Caco-2 (cell line): ENCODE results near the gene CNOT2. TPM values are rescaled to one million over a fixed set of nuclear protein-coding genes. Genes with fewer than 3 reads are reported as not detected.

Experiments used
- BruUV-seq: library from RNA; stranded (reverse); fragments of 400-500 nt; replicated peaks from 2 replicates; lab custom pipeline; 2021; lab: Mats Ljungman, UMichigan
- CTCF ChIA-PET: fragments of 300-600 bp; sonication (Branson Sonifier 250); formaldehyde crosslinking; loops from one replicate; lab custom pipeline; 2022; ENCODE audit warnings: antibody characterized with exemption; lab: Charles Lee
- POLR2A ChIA-PET: fragments of 300-600 bp; sonication (Branson Sonifier 250); formaldehyde crosslinking; loops from one replicate; lab custom pipeline; 2022; ENCODE audit warnings: antibody characterized with exemption; lab: Charles Lee
- DNase-seq, 2 experiments: peaks; one replicate each; pipeline versions ENCODE4 v3.0.0 to v3.0.0-alpha.2; 2020 to 2022
- H3K27me3 ChIP-seq: replicated peaks from 2 replicates; pipeline ENCODE4 v1.6.0; 2011; ENCODE audit warnings: low read length; ENCODE audit not compliant: control insufficient read depth, insufficient read depth
- H3K36me3 ChIP-seq: 2 replicates; pipeline ENCODE4 v1.5.1; 2011; ENCODE audit warnings: low read length; ENCODE audit not compliant: control insufficient read depth, insufficient read depth
- H3K4me1 ChIP-seq: fragments of 250-450 bp; sonication (Bioruptor Pico); 2 replicates; pipeline ENCODE4 v1.5.1; 2020; ENCODE audit warnings: mild to moderate bottlenecking
- H3K4me3 ChIP-seq: 2 replicates; pipeline ENCODE4 v1.5.1; 2011; ENCODE audit warnings: low read depth, mild to moderate bottlenecking, control low read depth, low read length
- H3K9me3 ChIP-seq: fragments of 250-450 bp; sonication (Bioruptor Pico); 2 replicates; pipeline ENCODE4 v1.5.1; 2020; ENCODE audit warnings: mild to moderate bottlenecking, moderate library complexity
- H3K27ac Mint-ChIP-seq: one replicate; pipeline ENCODE4 v1.8.0; 2022; ENCODE audit warnings: mixed read lengths; ENCODE audit not compliant: unreplicated experiment
- H3K27me3 Mint-ChIP-seq: one replicate; pipeline ENCODE4 v1.8.0; 2022; ENCODE audit warnings: mixed read lengths; ENCODE audit not compliant: insufficient read depth, unreplicated experiment
- H3K36me3 Mint-ChIP-seq: one replicate; pipeline ENCODE4 v1.8.0; 2022; ENCODE audit warnings: mild to moderate bottlenecking, mixed read lengths; ENCODE audit not compliant: insufficient read depth, unreplicated experiment
- H3K4me1 Mint-ChIP-seq: one replicate; pipeline ENCODE4 v1.8.0; 2022; ENCODE audit warnings: low read depth, mixed read lengths; ENCODE audit not compliant: unreplicated experiment
- H3K4me3 Mint-ChIP-seq: one replicate; pipeline ENCODE4 v1.8.0; 2022; ENCODE audit warnings: mild to moderate bottlenecking, moderate library complexity, mixed read lengths; ENCODE audit not compliant: unreplicated experiment
- H3K9me3 Mint-ChIP-seq: one replicate; pipeline ENCODE4 v1.8.0; 2022; ENCODE audit warnings: mixed read lengths; ENCODE audit not compliant: unreplicated experiment
- intact Hi-C: fragments of 100-400 bp; cut with micrococcal nuclease; formaldehyde crosslinking; loops from one replicate; pipeline ENCODE4 v1.10.0; 2022; ENCODE audit not compliant: unreplicated experiment
- total RNA-seq: library from RNA; stranded (reverse); gene quantifications from 2 replicates; pipeline ENCODE4 v1.2.3, GENCODE V29; 2022
- TF ChIP-seq, protein P1 (sequence below), 2 experiments: fragments of 200-600 bp in 1 of 2; IDR thresholded peaks; 1 replicate in 1 of 2; 2 replicates in 1 of 2; pipeline versions ENCODE4 v1.5.1 to v1.8.0; 2011 to 2022; ENCODE audit warnings: antibody characterized with exemption in 1 of 2, control low read depth in 1 of 2, inconsistent platforms in 1 of 2, low read depth in 1 of 2, low read length in 1 of 2, mild to moderate bottlenecking in 1 of 2, moderate library complexity in 1 of 2; ENCODE audit not compliant: insufficient read depth in 1 of 2, severe bottlenecking in 1 of 2, unreplicated experiment in 1 of 2

CNOT2 gene
- total RNA-seq, 1 experiment from 2014 or later: 83.5 TPM

DNA sequence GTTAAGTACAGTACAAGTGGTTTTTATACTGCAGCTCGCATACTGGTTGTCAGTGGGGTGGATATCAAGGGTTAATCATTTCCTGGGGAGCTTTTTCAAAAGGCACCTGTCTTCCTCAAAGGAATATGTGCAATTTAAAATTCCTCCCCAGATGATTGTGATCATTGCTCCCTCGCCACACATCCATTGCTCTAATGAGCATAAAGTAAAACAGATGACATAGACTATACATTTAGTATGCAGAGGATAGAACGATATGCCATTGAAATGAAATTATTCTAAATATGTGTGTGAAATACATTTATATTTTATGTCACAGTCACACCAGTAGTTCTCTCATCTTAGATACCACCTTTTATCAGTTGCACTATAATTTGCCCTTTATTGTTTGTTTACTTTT, 86.5 kb downstream of the CNOT2 start:
- ChIA-PET CTCF (no interaction called here), POLR2A (no interaction called here)
- Histone ChIP-seq H3K4me3 (no peak overlapping the region), H3K36me3 (no peaks in the 10 kb centered on the region), H3K4me1 (peaks cover 3% of the 10 kb centered on the region; the same call in 1 of the 2 replicates), H3K9me3 (0 out of 2 replicates have a peak, but pooled peaks cover 3% of the 10 kb centered on the region), H3K27me3 (no peaks in the 10 kb centered on the region)
- H3K36me3 Mint-ChIP-seq: no peaks in the 10 kb centered on the region
- no peaks in the 10 kb centered on the region for H3K4me1 Mint-ChIP-seq
- intact Hi-C loops: no loop called here
- TF ChIP-seq, protein P1, sequence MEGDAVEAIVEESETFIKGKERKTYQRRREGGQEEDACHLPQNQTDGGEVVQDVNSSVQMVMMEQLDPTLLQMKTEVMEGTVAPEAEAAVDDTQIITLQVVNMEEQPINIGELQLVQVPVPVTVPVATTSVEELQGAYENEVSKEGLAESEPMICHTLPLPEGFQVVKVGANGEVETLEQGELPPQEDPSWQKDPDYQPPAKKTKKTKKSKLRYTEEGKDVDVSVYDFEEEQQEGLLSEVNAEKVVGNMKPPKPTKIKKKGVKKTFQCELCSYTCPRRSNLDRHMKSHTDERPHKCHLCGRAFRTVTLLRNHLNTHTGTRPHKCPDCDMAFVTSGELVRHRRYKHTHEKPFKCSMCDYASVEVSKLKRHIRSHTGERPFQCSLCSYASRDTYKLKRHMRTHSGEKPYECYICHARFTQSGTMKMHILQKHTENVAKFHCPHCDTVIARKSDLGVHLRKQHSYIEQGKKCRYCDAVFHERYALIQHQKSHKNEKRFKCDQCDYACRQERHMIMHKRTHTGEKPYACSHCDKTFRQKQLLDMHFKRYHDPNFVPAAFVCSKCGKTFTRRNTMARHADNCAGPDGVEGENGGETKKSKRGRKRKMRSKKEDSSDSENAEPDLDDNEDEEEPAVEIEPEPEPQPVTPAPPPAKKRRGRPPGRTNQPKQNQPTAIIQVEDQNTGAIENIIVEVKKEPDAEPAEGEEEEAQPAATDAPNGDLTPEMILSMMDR (IDR thresholded peaks at IDR 0.05; ENCODE audit: insufficient read depth in 1 of 2, low read depth in 1 of 2, low read length in 1 of 2, severe bottlenecking in 1 of 2, unreplicated experiment in 1 of 2): no peak
- no TSS peak for BruUV-seq
- no peak overlapping the region for H3K27ac Mint-ChIP-seq
- H3K9me3 Mint-ChIP-seq: no peaks in the 10 kb centered on the region
- no peaks in the 10 kb centered on the region for H3K27me3 Mint-ChIP-seq
- H3K4me3 Mint-ChIP-seq: no peak overlapping the region
- no peak for DNase-seq

DNA sequence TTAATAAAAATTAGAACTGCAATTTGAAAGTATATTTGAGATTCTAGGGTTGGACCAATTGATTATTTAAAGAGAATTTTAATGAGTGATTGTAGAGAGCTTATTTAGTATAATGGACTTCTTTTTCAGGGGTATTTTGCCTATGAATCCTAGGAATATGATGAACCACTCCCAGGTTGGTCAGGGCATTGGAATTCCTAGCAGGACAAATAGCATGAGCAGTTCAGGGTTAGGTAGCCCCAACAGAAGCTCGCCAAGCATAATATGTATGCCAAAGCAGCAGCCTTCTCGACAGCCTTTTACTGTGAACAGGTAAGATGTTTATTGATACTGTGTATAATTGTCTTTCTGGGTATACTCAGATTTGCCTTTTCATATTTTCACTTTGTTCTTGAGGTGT, 86.9 kb downstream of the CNOT2 start:
- Histone ChIP-seq H3K36me3 (no peaks in the 10 kb centered on the region), H3K4me3 (no peak overlapping the region), H3K9me3 (0 out of 2 replicates have a peak, but pooled peaks cover 3% of the 10 kb centered on the region), H3K4me1 (peaks cover 3% of the 10 kb centered on the region; the same call in 1 of the 2 replicates), H3K27me3 (no peaks in the 10 kb centered on the region)
- Mint-ChIP-seq H3K9me3 (no peaks in the 10 kb centered on the region), H3K4me3 (no peak overlapping the region), H3K27me3 (no peaks in the 10 kb centered on the region), H3K4me1 (no peaks in the 10 kb centered on the region), H3K27ac (no peak overlapping the region), H3K36me3 (no peaks in the 10 kb centered on the region)
- BruUV-seq: no TSS peak
- no peak for DNase-seq
- CTCF ChIA-PET: no interaction called here
- intact Hi-C loops: no loop called here
- POLR2A ChIA-PET: no interaction called here
- TF ChIP-seq, protein P1 (IDR thresholded peaks at IDR 0.05; ENCODE audit: insufficient read depth in 1 of 2, low read depth in 1 of 2, low read length in 1 of 2, severe bottlenecking in 1 of 2, unreplicated experiment in 1 of 2): no peak

DNA sequence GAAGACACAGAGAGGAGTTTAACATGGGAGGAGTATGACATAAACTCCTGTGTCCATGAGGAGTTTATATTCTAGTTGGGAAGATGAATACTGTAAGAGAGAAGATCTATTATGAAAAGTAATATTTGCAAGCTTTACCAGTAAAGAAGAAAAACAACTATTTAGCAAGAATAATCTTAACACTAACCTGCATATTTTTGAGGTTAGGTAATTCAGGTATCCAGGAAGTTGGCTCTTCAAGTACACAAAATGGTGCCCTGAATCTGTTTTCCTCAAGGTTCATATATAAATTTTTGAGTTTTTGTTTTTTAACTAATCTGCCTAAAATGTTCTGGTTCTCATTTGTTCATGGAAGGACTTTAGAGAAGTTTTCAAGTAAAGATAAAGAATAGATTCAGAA, 89.0 kb downstream of the CNOT2 start:
- Histone ChIP-seq H3K36me3 (no peaks in the 10 kb centered on the region), H3K27me3 (no peaks in the 10 kb centered on the region), H3K4me1 (peaks cover 3% of the 10 kb centered on the region; the same call in 1 of the 2 replicates), H3K9me3 (0 out of 2 replicates have a peak, but pooled peaks cover 3% of the 10 kb centered on the region), H3K4me3 (no peak overlapping the region)
- Mint-ChIP-seq H3K4me1 (no peaks in the 10 kb centered on the region), H3K36me3 (no peaks in the 10 kb centered on the region), H3K4me3 (no peak overlapping the region), H3K9me3 (no peaks in the 10 kb centered on the region), H3K27me3 (no peaks in the 10 kb centered on the region), H3K27ac (no peak overlapping the region)
- POLR2A ChIA-PET: no interaction called here
- no TSS peak for BruUV-seq
- TF ChIP-seq, protein P1 (IDR thresholded peaks at IDR 0.05; ENCODE audit: insufficient read depth in 1 of 2, low read depth in 1 of 2, low read length in 1 of 2, severe bottlenecking in 1 of 2, unreplicated experiment in 1 of 2): no peak
- CTCF ChIA-PET: no interaction called here
- intact Hi-C loops: no loop called here
- DNase-seq: no peak
